Dendritic cell treated with granulocyte-macrophage colony-stimulating factor and Interleukin-4, amounts not matched to agents 40 ng/mL and 50 ng/mL, for 4 days (primary cell): Measurements from ENCODE around the gene VEGFA.

ENCODE experiments used
- H3K27ac Mint-ChIP-seq: one replicate; pipeline ENCODE4 v1.8.0; 2022; ENCODE audit warnings: mild to moderate bottlenecking, mixed read lengths
- H3K27me3 Mint-ChIP-seq: one replicate; pipeline ENCODE4 v1.8.0; 2022; ENCODE audit warnings: mild to moderate bottlenecking, mixed read lengths
- H3K36me3 Mint-ChIP-seq: one replicate; pipeline ENCODE4 v1.8.0; 2022; ENCODE audit warnings: low read depth, mixed read lengths
- H3K4me1 Mint-ChIP-seq: one replicate; pipeline ENCODE4 v1.8.0; 2022; ENCODE audit warnings: low read depth, mixed read lengths
- H3K4me3 Mint-ChIP-seq: one replicate; pipeline ENCODE4 v1.8.0; 2022; ENCODE audit warnings: mild to moderate bottlenecking, moderate library complexity, mixed read lengths
- H3K9me3 Mint-ChIP-seq: one replicate; pipeline ENCODE4 v1.8.0; 2022; ENCODE audit warnings: mixed read lengths
- intact Hi-C: fragments of 100-400 bp; cut with micrococcal nuclease; formaldehyde crosslinking; loops from one replicate; pipeline ENCODE4 v1.15.0; 2022

The VEGFA gene

GRCh38 chr6:43769526-43770371 is at the start of gene VEGFA:
TSS of gene VEGFA (plus strand) at chr6:43770211.
- Mint-ChIP-seq H3K27me3 (peaks cover 30% of the 10 kb centered on the region), H3K4me3 (peak within 1 kb of the TSS; percentile 84), H3K27ac (peak within 1 kb of the TSS; percentile 90), H3K4me1 (peaks cover 45% of the 10 kb centered on the region), H3K9me3 (no peaks in the 10 kb centered on the region), H3K36me3 (peaks cover 25% of the 10 kb centered on the region)
- intact Hi-C loops = loop anchor here (1.0 to 5.0 kb wide), 5 partner anchors 68 to 310 kb away; no protein-coding TSS in a partner anchor

GRCh38 chr6:43720999-43721398 is 49.0 kb upstream of the VEGFA start:
- Mint-ChIP-seq H3K27me3 (peaks cover 83% of the 10 kb centered on the region), H3K4me1 (peaks cover 38% of the 10 kb centered on the region), H3K4me3 (no peak overlapping the region), H3K9me3 (no peaks in the 10 kb centered on the region), H3K36me3 (no peaks in the 10 kb centered on the region), H3K27ac (no peak overlapping the region)
- intact Hi-C loops = no loop called here

- H3K27me3 Mint-ChIP-seq = peaks cover 86% of the 10 kb centered on the region
- intact Hi-C loops = no loop called here
- no peak overlapping the region for H3K4me3 Mint-ChIP-seq
- H3K4me1 Mint-ChIP-seq = peaks cover 47% of the 10 kb centered on the region
- H3K36me3 Mint-ChIP-seq = no peaks in the 10 kb centered on the region
- H3K27ac Mint-ChIP-seq = peak overlapping the region; percentile 30
- H3K9me3 Mint-ChIP-seq = no peaks in the 10 kb centered on the region
Observed at GRCh38 chr6:43722920-43723545, 47.0 kb upstream of the VEGFA start.

- peaks cover 49% of the 10 kb centered on the region for H3K4me1 Mint-ChIP-seq
- H3K36me3 Mint-ChIP-seq = no peaks in the 10 kb centered on the region
- intact Hi-C loops = loop anchor here (1.0 kb wide), 1 partner anchor 355 kb away; no protein-coding TSS in a partner anchor
- H3K27ac Mint-ChIP-seq = peak overlapping the region; percentile 30
- no peak overlapping the region for H3K4me3 Mint-ChIP-seq
- peaks cover 86% of the 10 kb centered on the region for H3K27me3 Mint-ChIP-seq
- H3K9me3 Mint-ChIP-seq = no peaks in the 10 kb centered on the region
Observed at GRCh38 chr6:43723737-43724295, 46.2 kb upstream of the VEGFA start.

- no peak overlapping the region for H3K4me3 Mint-ChIP-seq
- intact Hi-C loops = loop anchor here (1.0 kb wide), 1 partner anchor 355 kb away; no protein-coding TSS in a partner anchor
- H3K27me3 Mint-ChIP-seq = peaks cover 88% of the 10 kb centered on the region
Observed at GRCh38 chr6:43724354-43724753, 45.7 kb upstream of the VEGFA start.

GRCh38 chr6:43724914-43725642 is 44.9 kb upstream of the VEGFA start:
- H3K27me3 Mint-ChIP-seq = peaks cover 85% of the 10 kb centered on the region
- intact Hi-C loops = loop anchor here (1.0 kb wide), 2 partner anchors 47 to 354 kb away; no protein-coding TSS in a partner anchor
- peak overlapping the region; percentile 83 for H3K27ac Mint-ChIP-seq
- no peaks in the 10 kb centered on the region for H3K9me3 Mint-ChIP-seq
- peak overlapping the region; percentile 39 for H3K4me3 Mint-ChIP-seq
- H3K36me3 Mint-ChIP-seq = no peaks in the 10 kb centered on the region
- peaks cover 52% of the 10 kb centered on the region for H3K4me1 Mint-ChIP-seq

More at GRCh38 chr6:43724354-43724753, 45.7 kb upstream of the VEGFA start:
- no peaks in the 10 kb centered on the region for H3K36me3 Mint-ChIP-seq
- H3K9me3 Mint-ChIP-seq = no peaks in the 10 kb centered on the region
- peak overlapping the region; percentile 83 for H3K27ac Mint-ChIP-seq
- peaks cover 52% of the 10 kb centered on the region for H3K4me1 Mint-ChIP-seq

GRCh38 chr6:43725643-43726580 is 44.1 kb upstream of the VEGFA start:
- intact Hi-C loops = loop anchor here (1.0 kb wide), 1 partner anchor 46 kb away; no protein-coding TSS in a partner anchor
- Mint-ChIP-seq H3K27me3 (peaks cover 78% of the 10 kb centered on the region), H3K4me1 (peaks cover 52% of the 10 kb centered on the region), H3K9me3 (peaks cover 8% of the 10 kb centered on the region), H3K27ac (peak overlapping the region; percentile 83), H3K4me3 (peak overlapping the region; percentile 39), H3K36me3 (peaks cover 6% of the 10 kb centered on the region)

GRCh38 chr6:43727634-43728033 is 42.4 kb upstream of the VEGFA start:
- Mint-ChIP-seq H3K27me3 (peaks cover 78% of the 10 kb centered on the region), H3K4me3 (no peak overlapping the region), H3K4me1 (peaks cover 48% of the 10 kb centered on the region), H3K9me3 (peaks cover 20% of the 10 kb centered on the region), H3K36me3 (peaks cover 6% of the 10 kb centered on the region), H3K27ac (no peak overlapping the region)
- intact Hi-C loops = no loop called here

- H3K36me3 Mint-ChIP-seq = peaks cover 6% of the 10 kb centered on the region
- no peak overlapping the region for H3K4me3 Mint-ChIP-seq
- H3K9me3 Mint-ChIP-seq = peaks cover 20% of the 10 kb centered on the region
- H3K27me3 Mint-ChIP-seq = peaks cover 78% of the 10 kb centered on the region
- peaks cover 39% of the 10 kb centered on the region for H3K4me1 Mint-ChIP-seq
- intact Hi-C loops = no loop called here
- no peak overlapping the region for H3K27ac Mint-ChIP-seq
Observed at GRCh38 chr6:43728586-43728985, 41.4 kb upstream of the VEGFA start.

GRCh38 chr6:43729537-43729936 is 40.5 kb upstream of the VEGFA start:
- Mint-ChIP-seq H3K9me3 (peaks cover 20% of the 10 kb centered on the region), H3K36me3 (peaks cover 6% of the 10 kb centered on the region), H3K27ac (no peak overlapping the region), H3K27me3 (peaks cover 84% of the 10 kb centered on the region), H3K4me3 (no peak overlapping the region), H3K4me1 (peaks cover 37% of the 10 kb centered on the region)
- intact Hi-C loops = no loop called here

GRCh38 chr6:43730634-43731033 is 39.4 kb upstream of the VEGFA start:
- peaks cover 6% of the 10 kb centered on the region for H3K36me3 Mint-ChIP-seq
- H3K9me3 Mint-ChIP-seq = peaks cover 20% of the 10 kb centered on the region
- intact Hi-C loops = no loop called here
- no peak overlapping the region for H3K4me3 Mint-ChIP-seq
- H3K4me1 Mint-ChIP-seq = peaks cover 28% of the 10 kb centered on the region
- H3K27me3 Mint-ChIP-seq = peaks cover 85% of the 10 kb centered on the region
- H3K27ac Mint-ChIP-seq = no peak overlapping the region

GRCh38 chr6:43733471-43734293 is 36.3 kb upstream of the VEGFA start:
- Mint-ChIP-seq H3K27me3 (peaks cover 77% of the 10 kb centered on the region), H3K9me3 (peaks cover 20% of the 10 kb centered on the region), H3K27ac (no peak overlapping the region), H3K4me3 (no peak overlapping the region), H3K36me3 (peaks cover 6% of the 10 kb centered on the region), H3K4me1 (peaks cover 15% of the 10 kb centered on the region)
- intact Hi-C loops = no loop called here
